ENCODE measurements around the gene ADCY3.
"Not testable (repeated sequence)": the region's sequence is repeated elsewhere in the genome, so short reads cannot be mapped to it uniquely, and the experiment has no call there.

Gene ADCY3

DNA sequence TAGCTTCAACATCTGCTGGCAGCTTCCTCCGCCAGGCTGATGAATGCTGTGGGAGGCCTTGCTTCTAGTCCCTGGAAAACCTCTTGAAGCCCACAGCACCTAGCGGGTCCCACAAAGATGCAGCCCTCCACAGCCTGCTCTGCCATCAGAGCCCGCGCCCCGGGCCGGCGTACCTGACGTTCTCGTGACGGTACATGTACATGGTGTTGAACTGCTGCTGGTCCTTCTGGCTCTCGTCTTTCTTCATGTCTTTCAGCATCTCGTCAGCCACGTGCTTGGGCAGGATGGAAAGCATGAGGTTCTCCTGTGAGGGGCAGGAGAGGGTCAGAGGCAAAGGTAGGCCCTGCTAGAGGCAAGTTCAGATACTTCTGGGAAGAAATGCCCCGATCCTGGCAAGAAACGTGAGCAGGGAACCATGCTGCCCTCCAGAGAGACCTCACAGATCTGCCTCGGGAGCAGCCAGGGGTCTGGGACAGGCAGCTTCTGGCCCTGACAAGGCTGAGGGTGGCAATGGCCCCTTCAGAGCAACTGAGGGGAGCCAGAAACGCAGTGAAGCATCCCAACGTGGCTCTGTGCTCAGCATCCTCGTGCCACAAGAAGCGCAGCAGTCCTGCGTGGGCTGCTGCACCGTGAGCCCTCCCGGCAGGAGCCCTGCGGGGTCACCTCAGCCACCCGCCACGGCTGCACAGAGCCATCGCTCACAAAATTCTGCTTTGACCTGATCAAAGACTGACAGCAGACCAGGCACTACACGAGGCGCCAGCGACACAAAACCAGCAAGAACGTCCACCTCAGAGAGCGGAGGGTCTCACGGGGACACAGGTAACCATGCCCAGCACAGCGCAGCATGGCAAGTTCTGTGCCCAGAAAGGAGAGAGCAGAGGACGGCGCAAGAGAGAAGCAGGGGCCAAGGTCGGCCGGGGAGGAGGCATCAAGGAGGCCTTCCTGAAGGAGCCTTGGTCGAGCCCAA, 77.7 kb downstream of the ADCY3 start:
- no peak for DNase-seq

GRCh38 chr2:24840962-24841945, 78.8 kb downstream of the ADCY3 start:
- no peak for DNase-seq

DNA sequence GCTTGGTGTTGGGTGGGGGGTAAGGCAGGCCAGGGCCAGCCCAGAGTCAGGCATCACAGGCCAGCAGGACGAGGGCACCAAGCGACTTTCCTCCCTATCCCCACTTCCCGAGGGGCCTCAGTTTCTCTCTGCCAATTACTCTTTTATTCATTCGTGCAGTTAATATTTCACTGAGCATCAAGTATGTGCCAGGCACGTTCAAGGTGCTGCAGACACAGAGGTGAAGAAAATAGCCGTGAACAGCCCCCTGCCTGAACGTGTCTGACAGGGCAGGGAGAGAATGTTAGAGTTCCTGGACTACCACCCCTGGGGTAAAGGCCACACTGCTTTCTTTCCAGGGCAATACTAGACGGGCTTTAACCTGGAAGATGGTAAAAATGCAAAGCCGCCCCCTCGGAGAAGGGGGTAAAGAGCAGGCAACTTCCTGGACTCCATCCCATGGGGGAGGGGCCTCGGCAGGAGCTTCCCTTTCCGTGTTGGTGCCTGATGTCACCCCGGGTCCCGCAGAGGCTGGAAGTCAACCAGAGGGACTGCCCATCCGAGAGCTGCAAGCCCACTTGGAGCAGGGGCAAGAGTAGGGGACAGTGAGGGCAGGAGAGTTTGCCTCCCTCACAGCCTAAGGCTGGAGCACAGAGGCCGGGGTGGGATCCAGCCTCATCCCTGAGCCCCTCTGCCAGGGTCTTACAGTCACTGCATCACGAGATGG, 79.7 kb downstream of the ADCY3 start:
- no peak for DNase-seq

- DNase-seq, result no peak
Observed at GRCh38 chr2:24839729-24840128, 80.3 kb downstream of the ADCY3 start.

GRCh38 chr2:24838541-24838940, 81.5 kb downstream of the ADCY3 start:
- DNase-seq, result no peak

- no peak for DNase-seq
Observed at GRCh38 chr2:24837996-24838513, 82.0 kb downstream of the ADCY3 start.

DNA sequence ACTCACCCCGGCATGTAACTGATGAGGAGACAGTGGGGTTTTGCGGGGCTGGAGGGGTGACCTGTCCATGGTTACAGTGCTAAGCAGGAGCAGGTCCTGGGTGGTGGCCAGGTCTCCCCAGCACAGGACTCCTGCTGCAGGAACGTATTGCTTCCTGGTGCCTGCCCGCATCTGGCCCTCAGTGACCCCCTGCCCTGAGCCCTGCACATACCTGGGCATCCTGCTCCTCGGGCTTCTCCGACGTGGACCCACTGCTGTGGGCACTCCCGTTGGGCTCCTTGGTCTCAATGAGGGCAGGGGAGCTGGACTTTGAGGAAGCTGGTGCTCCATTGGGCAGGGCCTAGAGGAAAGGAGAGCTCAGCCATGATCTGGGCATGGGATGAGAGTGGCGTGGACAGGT, 83.3 kb downstream of the ADCY3 start:
- no peak for DNase-seq

- no peak for DNase-seq
Observed at GRCh38 chr2:24836206-24836605, 83.8 kb downstream of the ADCY3 start.

GRCh38 chr2:24835411-24835810, 84.6 kb downstream of the ADCY3 start:
- DNase-seq, result not testable (repeated sequence)

DNA sequence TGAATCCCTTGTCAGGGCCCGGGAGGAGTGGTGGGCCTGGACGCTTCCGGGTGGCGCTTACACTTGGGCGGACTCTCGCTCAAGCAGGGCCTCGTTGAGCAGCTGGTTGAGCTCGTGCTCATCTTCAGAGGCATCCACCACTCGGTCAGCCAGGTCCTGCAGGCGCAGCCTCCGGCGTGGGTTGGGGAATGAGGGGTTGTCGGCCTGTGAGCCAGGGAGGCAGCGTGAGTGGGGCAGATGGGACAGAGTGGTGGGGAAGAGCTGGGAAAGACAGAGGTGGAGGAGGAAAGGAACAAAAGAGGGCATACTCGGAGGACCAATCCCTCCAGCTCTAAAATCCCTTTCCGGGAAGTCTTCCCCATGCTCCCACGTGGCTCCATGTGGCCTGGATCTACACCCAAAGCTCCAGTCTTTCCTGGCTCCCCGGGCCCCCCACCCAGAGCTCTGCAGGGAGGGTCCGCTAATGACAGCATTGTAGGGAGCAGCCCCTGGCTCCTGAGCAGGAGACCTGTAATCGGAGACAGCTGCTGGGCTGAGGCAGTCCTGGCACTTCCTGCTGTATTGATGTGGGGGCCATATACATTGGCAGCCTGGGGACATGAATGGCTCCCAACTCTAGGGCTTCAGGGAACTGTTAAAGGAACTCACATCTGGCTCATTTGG, 85.2 kb downstream of the ADCY3 start:
- DNase-seq, result no peak

DNA sequence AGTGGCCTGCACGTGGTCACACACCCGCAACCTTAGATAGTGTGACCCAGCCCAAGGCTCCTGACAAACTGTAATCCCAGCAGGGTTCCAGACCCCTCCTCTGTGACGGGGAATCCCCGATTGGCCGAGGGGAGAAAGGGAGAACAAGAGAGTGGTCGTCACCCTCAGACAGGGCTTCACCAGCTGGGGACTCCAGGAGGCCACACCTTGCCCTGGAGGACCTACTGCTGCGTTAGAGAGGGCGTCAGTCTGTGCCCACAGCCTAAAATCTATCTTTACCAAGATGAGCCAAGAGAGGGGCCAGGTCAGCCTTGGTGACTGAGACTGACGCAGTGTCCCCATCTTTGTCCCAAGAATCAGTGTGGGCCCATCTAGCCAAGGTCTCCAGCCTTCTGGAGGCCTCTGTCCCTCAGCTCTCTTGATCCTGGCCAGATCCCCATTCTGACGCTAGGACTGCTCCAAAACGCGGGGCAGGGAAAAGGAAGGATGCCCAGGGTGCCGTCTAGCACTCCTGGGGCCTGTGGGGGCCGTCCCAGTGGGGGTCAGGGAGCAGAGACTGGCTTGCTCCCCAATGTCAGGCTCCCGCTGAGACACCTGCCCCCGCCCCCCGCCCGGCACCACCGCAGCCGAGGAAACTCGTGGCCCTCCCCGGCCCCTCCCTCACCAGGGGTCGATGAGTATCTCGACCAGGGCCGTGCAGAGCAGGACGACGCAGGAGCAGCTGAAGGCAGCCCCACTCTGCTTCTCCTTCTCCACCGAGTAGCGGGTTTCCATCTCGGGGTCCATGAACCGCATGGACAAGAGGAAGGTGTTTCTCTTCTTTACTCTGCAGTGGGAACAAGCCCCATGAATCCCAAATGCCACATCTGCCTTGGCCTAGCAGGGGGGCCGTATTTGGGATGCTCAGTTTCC, 86.0 kb downstream of the ADCY3 start:
- DNase-seq, result no peak

GRCh38 chr2:24832931-24833701, 86.9 kb downstream of the ADCY3 start:
- DNase-seq, result no peak

- no peak for DNase-seq
Observed at GRCh38 chr2:24832521-24832920, 87.5 kb downstream of the ADCY3 start.

DNA sequence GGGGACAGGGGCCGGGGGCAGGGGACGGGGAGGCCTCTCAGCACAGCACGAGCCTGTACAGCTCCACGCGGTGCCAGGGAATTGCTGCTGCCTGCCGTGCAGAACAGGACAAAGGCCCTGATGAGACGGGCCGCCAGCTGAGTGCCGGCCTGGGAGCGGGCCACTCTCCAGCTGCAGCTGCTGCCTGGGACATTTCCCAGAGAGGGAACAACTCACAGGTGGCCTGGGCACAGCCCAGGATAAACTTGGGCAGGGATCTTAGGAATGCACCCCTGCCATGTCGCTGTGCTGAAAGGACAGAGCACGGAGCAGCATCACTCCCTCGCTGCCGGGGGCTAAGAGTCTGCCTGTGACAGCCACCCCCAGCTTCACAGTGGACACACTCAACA, 88.0 kb downstream of the ADCY3 start:
- DNase-seq, result no peak

GRCh38 chr2:24831221-24832072, 88.6 kb downstream of the ADCY3 start:
- no peak for DNase-seq

GRCh38 chr2:24830786-24831185, 89.3 kb downstream of the ADCY3 start:
- no peak for DNase-seq

- DNase-seq, result no peak
Observed at GRCh38 chr2:24830351-24830750, 89.7 kb downstream of the ADCY3 start.

DNA sequence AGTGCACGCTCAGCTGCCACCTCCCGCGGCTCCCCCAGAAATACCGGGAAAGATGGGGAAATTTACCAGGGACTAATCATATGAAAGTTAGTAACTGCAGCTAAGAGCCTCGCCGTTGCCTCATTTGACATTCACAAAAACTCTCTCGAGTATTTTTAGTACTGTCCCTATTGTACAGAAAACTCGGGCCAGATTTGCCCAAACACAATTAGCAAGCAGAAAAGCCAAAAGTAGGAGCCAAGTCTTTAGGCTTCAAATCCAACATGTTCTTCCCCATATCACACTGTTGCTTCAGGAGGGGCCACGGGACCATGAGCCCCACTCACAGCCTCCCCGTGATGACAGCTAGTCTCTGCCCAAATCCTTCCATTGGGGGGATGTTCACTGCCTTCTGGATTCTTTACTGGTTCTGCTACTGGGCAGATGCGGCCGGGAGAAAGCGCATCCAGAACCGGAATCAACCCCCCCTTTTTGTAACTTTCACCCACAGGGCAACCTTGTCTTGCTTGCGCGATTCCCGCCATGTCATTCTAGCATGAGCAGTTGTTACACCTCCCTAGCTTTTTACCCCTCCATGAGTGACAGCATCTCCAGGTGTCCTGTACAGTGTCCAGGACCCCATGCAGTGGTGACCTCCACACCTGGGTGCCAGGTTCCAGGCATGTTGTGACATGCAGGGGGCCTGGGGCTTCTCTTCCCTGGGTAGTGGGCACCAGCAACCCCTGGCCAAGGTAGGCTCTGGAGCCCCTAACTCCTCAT, 91.6 kb downstream of the ADCY3 start:
- no peak for DNase-seq

Data from activated CD4-positive, alpha-beta T cell treated with anti-CD3 and anti-CD28 coated beads, Interleukin-2, amount 50 U/mL, for 16 hours (primary cell).